Measurements from ENCODE around the gene GNAZ.

Gene GNAZ

GRCh38 chr22:23065495-23066122, 4.7 kb upstream of the GNAZ start:
- DNase-seq, result no peak

DNA sequence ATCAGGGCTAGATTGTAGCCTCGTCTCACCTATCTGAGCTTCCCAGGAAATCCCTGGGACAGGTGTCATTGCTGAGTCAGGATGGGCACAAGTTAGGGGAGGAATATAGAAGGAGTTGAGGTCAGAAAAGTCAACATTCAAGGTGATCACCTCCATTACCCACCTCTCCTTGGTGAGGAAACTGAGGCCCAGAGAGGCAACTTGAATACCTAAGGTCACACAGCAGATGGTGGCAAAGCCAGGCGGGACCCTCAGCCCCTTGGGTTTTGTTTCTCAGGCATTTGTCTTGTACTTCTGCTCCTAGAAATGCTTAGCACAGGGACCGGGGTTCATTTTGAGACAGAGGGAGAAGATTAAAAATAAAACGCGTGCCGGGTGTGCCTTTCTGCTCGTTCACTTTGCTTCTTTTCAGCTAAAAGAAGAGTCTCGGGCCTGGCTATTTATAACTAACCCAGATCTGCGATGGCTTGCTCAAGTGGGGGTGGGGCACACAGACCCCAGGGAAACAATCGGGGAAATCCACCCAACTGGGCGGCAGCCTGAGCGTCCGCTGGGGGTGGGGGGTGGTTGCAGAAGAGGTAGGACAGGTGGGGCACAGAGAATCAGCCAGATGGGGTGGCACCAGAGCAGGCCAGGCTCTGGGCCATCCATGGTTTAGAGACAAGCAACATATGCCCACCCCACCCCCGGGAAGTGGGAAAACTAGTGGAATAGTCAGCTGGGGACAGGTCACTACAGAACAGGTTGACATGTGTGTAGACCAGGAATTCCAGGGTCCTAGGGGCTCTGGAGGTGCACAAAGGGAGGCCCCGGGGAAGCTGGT, 3.9 kb upstream of the GNAZ start:
- no peak for DNase-seq

DNA sequence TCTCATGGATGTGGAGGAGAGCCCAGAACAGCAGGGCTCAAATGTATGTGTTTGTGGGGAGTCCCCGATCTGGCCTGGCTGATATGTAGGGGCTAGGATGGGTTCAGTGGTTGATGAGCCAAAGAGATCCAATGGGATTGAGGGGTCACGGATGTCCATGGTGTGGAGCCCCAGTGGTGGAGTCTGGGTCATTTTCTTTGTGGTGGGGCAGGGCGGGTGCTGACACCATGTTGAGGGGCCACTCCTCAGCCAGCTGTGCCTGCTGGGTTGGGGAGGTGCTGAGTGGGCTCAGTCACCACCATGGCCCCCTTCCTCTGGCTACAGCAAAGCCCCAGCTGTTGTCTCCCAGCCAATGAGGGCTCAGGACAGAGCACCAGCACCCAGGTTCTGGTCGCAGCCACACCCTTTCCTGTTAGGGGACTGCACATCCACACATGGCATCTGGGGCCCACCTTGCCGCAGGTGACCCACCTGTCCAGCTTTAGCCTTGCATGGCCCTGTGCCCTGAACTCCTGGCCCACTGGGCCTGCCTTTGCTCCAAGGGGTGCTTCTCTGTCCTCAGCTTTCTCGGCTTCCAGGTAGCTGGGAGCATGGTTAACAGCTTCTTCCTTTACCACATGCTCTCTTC, 3.2 kb upstream of the GNAZ start:
- no peak for DNase-seq

DNA sequence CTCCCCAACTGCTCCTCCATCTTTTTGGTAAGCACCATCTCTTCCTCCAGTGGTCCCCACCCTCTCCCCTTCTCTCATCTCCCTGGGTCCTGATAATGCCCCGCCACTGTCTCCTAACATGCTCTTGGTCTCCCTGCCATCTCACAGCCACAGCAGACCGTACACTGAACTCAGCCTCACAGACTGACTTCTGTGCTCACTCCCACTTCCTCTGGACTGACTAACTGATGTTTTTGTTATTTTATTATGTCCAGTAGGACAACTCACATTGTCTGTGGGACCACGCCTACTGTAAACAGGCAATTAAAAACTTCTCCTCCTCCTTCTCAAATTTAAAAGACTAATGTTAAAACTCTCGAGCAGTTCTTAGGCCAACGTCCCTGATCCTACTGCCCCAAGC, 2.6 kb upstream of the GNAZ start:
- no peak for DNase-seq

DNA sequence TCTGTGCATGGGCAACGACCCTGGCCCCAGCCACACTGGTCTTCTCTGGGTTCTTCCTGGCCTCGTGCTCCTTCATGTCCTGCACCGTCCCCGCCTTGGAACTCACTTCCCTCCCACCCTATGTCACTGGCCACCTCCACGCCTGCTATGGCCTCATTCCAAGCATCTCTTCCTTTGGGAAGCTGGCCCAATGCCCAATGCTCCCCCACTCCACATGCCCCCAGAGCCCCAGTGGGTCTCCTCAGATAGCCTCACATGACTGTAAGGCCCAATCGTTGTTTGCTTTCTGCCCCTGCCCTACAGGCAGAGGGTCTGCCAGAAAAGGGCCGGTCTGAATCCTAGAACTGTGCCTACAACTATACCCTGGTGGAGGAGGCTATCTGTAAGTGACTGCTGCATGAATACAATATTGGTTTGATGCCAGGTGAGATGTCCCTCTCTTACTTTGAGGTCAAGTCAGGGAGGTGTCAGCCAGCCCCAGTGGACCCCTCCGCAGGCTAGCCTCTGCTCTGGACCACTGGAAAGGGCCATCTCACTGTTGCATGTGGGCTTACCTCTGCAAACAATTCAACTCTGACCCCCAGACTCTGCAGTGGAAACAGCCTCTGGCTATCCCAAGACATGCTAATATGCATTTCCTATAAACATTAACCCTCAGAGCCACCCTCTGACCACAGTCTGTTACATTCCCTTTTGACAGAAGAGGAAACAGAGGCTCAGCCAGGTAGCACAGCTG, 2.1 kb upstream of the GNAZ start:
- no peak for DNase-seq

GRCh38 chr22:23068832-23069385, 1.4 kb upstream of the GNAZ start:
- DNase-seq, result no peak

DNA sequence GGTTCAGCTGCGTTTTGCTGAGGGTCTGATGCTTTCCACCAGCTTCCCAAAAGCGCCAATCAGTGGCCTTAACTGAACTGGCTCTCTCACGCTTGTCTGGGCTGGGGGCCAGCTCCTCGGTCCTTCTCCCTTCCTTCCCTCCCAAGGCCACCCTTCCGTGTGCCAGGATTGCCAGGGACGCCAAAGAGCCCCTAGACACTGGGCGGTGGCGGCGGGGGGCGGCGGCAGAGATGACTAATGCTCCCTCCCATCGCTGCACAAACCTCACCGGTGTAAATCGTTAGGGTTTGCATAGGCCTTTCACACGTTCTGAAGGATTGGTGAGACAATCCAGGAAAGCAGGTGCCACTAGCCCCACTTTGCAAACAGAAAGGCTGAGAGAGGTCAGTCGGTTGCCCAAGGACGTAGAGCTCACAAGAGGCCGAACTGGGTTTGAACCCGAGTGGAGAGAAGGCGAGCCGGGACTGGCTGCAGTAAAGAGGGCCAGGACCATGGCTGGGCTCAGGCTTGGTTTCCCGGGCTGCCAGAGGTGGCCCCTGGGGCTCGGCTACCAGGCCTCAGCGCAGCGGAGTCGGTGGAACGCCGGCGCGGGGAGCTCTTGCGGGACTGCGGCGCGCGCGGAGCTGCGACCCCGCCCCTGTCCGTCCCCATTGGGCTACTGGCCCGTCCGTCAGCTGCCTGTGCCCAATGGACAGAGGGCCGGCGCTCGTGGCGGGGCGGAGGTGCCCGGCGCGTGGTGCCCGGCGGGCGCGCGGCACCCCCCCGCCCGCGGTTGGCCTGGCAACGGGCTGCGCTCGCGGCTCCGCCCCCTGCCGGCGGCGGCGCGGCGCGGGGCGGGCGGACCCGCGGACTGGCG, 589 bp upstream of the GNAZ start:
- peak; percentile 75 for DNase-seq

DNA sequence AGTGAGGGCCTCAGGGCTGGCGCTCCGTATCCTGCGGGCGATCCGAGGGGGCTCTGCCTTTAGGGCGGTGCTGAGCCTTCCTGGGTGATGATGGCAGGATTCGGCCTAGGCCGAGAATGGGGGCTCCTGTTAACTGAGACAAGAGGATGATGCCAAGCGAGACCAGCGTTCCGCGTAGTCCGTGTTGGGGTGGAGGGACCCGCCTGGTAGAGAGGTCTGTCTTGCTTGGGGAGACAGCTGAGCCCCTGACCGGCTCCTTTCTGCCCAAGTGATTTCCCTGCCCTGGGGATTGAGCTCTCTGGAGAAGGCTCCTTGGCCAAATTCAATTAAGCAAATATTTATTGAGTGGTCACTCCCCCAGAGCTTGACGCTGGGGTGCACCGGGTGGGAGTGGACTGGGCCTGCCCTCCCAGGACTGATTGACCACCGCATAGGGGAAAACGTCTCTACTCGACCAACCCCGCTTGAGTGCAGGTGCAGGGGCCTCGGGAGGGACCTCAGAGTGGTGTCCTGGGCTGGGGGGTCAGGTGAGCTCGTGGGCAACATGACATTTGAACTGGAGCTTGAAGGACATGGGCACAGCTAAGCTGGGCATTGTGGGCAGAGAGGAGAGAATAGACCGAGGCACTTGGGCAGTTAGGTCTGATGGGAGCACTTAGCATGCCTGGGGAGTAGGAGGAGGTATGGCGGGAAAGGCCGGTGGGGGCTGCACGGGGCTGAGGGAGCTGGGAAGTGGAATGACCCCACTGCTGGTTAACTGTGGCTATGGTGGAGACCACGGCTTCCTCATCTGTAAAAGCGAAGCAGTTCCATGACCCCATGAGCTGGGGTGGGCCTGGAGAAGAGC, 1.1 kb downstream of the GNAZ start:
- no peak for DNase-seq

- DNase-seq, result no peak
Measured at GRCh38 chr22:23072077-23072910, 2.0 kb downstream of the GNAZ start.

DNA sequence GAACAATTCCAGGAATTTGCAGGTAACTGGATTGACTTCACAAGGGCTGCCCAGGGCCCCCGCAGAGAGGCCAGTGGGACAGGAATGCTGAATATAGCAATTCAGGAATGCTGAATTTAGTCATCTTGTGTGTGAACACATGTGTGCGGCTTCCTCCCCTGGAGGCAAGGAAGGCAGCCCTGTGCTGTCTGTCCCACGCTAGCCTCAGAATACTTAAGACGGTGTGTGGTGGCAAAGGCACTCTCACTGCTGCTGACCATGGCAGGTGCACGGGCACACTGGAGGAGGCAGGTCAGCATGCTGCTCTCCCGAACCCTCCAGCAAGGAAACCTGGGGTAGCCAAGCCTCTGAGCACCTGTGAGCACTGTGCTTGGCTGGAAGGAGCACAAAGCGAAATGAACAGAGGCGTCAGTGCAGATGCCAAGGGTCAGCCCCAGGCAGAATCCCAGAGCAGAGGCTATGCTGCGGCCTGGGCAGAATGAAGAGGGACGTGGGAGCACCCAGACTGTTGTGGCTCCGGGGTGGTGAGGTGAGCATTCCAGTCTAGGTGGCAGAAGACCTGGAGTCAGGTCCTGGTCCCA, 2.7 kb downstream of the GNAZ start:
- no peak for DNase-seq

DNA sequence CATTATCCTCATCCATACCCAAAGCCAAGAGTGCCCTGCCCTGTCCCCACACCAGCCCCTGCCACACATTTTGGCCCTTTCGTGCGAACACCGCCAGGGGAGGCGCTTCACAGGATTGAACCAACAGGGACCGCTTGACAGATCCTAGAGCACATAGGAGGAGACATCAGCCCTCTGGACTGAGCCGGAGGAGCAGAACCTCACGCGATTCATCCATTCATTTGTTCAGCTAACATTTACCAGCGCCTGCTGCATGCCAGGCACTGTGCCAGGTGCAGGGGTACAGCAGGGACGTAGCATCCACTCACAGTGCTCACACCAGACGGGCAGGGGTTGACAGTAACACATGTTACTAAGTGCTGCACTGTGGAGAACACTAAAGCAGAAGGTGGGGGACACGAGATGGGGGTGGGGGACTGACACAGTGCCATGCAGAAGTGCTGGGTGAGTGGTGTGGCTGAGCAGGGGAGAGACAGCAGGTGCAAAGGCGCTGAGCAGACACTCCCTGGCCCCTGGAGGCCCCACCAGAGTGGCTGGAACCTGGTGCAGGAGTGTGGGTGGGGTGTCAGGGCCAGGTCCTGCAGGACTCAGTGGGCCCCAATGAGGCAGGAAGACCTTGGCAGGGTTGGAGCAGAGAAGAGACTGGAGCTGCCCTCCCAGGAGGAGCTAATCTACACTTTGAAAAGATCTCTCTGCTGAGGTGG, 3.4 kb downstream of the GNAZ start:
- no peak for DNase-seq

- no peak for DNase-seq
Measured at GRCh38 chr22:23074451-23074850, 4.1 kb downstream of the GNAZ start.

- DNase-seq, result no peak
Measured at GRCh38 chr22:23075050-23075449, 4.7 kb downstream of the GNAZ start.

DNA sequence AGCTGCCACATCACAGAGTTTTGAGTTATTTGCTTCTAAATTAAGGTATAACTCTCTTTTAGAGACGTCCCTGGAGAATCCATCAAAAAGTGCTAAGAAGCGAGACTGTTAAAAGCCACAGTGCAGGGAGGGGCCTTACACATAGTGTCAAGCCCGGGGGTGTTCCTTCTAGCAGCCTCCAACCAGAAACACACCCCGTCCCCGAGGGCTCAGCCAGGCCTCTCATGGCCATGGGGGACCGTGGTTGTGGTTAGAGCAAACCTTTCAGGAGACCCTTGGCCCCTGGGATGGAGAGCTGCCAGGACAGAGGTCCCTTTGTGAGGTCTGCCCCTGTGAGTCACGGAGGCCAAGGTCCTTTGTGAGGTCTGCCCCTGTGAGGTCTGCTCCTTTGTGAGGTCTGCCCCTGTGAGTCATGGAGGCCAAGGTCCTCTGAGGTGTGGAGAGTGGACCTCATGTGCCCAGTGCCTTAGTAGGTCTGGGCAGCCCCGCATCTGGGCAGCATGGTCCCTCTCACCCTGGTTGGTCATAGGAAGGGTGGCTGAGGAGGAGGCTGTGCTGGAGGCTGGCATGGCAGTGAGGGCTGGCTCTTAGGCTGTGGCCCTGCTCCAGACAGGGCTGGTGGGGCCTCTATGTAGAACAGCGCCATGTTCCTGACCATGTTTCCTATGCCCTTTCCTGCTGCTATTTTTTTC, 5.4 kb downstream of the GNAZ start:
- no peak for DNase-seq

GRCh38 chr22:23076896-23077572, 6.7 kb downstream of the GNAZ start:
- DNase-seq, result no peak

DNA sequence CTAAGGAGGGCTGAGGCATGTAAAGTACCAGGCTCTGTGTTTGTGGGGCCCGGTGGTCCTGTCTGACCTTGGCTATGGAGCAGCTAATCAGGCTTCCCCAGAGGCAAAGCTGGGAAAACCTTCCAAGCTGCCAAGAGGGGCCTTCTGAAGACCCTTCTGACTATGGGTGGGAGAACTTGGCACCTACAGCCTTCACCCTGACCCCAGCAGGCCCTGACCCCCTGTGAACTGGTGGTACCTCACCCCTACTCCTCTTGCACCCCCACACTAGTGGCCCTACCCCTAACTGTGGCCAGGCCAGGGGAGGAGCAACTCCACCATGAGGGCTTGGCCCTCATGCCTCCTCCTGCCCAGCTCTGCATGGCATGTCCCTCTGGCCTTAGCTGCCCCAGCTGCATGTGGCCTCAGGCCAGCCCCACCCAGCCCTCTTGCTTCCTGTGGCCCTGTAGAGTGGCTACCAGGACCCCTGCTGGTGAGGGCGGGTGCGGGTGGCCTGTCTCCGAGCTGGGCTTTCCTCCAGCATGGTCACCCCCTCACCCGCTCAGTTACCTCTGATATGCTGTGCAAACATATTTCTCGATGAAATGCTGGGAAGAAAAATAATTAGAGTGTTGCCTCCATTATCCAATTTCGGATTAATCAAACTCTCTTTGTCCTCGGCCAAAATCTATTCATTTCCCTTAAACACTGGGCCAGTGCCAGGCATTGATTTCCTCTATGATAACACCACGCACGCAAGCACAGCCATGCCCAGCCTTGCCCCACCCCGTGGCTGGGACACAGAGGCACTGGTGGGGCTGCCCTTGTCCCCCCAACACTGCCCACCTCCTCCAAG, 7.5 kb downstream of the GNAZ start:
- DNase-seq, result no peak

GRCh38 chr22:23078462-23078787, 8.1 kb downstream of the GNAZ start:
- no peak for DNase-seq
